ENCODE data around the gene SLC6A12.

SLC6A12 gene

DNA sequence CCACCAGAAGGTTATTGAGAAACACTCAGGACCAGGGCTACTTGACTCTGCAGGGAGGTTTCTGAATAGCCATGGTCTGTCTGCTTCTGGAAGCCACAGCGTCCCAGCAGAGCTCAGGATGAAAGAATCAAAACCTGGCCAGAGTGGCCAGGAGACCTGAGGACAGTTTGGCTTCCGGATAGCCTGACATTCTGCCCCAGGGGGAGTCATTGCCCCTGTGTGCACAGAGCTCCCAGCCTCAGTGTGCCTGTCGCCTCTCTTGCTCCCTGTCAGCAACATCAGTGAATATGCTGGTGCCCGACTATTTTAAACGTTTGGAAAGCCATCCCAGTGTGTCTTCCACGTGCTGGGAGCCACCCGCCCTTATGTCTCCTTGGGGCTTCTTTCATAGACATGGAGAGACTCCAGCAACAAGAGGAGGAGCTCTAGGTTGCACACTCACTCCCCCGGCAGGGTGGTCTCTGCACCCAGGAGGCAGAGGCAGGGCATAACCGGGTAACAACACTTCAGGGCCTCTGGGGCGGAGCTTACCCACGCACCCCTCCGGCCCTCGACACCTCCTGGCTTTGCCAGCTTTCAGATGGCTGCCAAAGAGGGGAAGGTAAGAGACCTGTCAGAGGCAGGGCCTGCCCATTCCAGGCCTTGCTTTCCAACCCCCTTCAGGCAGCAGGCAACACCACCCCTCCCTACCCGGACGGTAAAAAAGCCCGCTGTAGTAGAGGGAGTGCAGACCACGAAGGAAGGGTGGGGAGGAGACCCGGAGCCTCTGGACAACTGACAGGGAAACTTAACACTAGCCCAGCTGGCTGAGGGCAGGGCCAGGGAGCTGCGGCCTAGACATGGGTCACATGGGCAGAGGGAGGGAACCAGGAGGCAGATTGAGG, 19.0 kb upstream of the SLC6A12 start:
- H3K4me3 ChIP-seq (ENCODE audit: low read length), result no peak overlapping the region
- H3K36me3 ChIP-seq (ENCODE audit: control insufficient read depth, insufficient read depth, low read length), result no peaks in the 10 kb centered on the region
- H3K27me3 ChIP-seq (ENCODE audit: control insufficient read depth, insufficient read depth, low read length), result no peaks in the 10 kb centered on the region
- no peak overlapping the region for H3K27ac ChIP-seq (ENCODE audit: low read depth, low read length)
- no peak overlapping the region for H3K9ac ChIP-seq (ENCODE audit: low read length)
- H3K4me1 ChIP-seq (ENCODE audit: control insufficient read depth, insufficient read depth, low read length), result no peaks in the 10 kb centered on the region

DNA sequence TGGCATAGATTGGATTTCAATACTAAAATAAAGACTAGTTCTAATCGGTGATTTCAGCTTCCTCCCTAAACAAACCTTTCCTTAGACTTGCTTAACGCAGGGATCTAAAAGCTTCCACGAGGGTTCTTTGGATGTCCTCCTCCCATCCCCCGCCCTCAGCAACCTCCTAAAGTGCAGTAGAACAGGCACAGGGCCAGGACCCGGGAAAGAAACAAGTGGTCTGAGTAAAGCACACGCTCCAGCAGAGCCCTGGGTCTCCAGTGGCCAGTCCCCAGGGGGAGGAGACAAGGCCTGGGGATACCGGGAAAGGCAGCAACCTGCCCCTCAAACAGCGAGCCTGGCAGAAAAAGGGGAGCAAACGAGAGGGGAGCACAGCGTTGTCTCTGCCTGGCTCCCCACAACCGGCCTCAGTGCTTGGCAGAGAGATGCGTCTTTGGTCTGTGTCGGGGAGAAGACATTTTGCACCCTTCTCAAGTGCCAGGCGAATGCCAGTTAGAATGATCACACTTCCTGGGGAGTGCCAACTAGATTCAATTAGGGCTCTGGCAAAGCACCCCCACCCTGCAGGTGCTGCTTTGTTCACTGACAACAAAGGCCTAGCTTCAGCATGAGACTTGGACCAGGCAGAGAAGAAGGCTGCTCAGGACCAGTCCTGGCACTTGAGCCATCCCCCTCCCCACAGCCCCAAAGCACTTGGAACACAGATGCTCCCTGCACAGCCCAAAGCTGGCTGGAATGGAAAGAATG, 17.1 kb upstream of the SLC6A12 start:
- Histone ChIP-seq H3K4me1 (ENCODE audit: control insufficient read depth, insufficient read depth, low read length) (no peaks in the 10 kb centered on the region), H3K9ac (ENCODE audit: low read length) (no peak overlapping the region), H3K27ac (ENCODE audit: low read depth, low read length) (no peak overlapping the region), H3K4me3 (ENCODE audit: low read length) (no peak overlapping the region), H3K36me3 (ENCODE audit: control insufficient read depth, insufficient read depth, low read length) (no peaks in the 10 kb centered on the region), H3K27me3 (ENCODE audit: control insufficient read depth, insufficient read depth, low read length) (no peaks in the 10 kb centered on the region)

DNA sequence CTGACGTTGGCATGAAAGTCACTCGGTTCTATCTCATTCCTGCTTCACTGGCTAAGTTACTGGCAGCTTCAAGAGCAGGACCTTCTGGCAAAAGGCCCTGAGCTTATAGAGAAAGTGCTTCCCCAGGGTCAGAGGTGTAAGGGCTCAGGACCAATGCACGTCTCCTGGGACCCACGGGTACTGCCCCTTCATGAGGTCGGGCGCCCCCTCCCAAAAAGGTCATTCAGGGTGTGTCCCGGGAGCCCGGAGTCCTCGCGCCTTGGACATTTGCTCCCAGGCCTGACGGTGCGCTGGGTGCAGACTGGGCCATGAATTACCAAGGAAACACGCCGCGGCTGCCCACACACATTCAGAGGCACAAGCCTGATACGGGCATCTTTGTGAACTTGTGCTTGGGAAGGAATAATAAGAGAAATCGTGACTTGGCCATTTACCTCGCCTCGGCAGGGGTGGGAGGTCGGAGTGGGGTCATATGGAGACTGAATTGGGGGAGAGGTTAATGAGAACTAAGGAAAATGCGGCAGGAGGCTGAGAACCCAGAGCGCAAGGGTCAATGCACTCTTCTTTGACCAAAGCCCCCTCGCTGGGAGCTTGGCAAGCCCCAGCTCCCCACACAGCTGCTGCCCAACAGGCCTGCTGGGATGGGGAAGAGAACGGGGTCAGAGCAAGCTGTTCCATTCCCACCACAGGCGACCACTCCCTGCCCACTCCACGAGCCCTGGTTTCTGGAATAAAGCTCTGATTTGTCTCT, 15.7 kb upstream of the SLC6A12 start:
- no peaks in the 10 kb centered on the region for H3K4me1 ChIP-seq (ENCODE audit: control insufficient read depth, insufficient read depth, low read length)
- H3K9ac ChIP-seq (ENCODE audit: low read length), result no peak overlapping the region
- H3K4me3 ChIP-seq (ENCODE audit: low read length), result no peak overlapping the region
- no peak overlapping the region for H3K27ac ChIP-seq (ENCODE audit: low read depth, low read length)
- H3K36me3 ChIP-seq (ENCODE audit: control insufficient read depth, insufficient read depth, low read length), result no peaks in the 10 kb centered on the region
- no peaks in the 10 kb centered on the region for H3K27me3 ChIP-seq (ENCODE audit: control insufficient read depth, insufficient read depth, low read length)

DNA sequence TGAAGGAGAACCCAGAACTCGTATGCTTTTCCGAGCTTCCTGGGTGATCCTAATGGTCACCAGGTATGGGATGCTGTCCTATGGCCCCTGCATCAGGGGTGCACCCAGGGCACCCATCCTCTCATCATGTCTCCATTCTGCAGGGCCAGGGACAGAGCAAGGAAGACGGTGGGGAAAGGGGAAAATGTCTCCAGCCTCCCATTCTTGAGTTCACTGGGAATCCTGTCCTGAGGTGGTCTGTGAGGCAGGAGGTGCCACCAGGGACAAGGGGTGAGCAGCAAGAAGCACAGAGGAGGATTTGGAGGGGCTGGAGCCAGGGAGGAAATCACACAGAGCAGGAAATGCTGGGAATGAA, 14.9 kb upstream of the SLC6A12 start:
- no peak overlapping the region for H3K9ac ChIP-seq (ENCODE audit: low read length)
- no peak overlapping the region for H3K4me3 ChIP-seq (ENCODE audit: low read length)

DNA sequence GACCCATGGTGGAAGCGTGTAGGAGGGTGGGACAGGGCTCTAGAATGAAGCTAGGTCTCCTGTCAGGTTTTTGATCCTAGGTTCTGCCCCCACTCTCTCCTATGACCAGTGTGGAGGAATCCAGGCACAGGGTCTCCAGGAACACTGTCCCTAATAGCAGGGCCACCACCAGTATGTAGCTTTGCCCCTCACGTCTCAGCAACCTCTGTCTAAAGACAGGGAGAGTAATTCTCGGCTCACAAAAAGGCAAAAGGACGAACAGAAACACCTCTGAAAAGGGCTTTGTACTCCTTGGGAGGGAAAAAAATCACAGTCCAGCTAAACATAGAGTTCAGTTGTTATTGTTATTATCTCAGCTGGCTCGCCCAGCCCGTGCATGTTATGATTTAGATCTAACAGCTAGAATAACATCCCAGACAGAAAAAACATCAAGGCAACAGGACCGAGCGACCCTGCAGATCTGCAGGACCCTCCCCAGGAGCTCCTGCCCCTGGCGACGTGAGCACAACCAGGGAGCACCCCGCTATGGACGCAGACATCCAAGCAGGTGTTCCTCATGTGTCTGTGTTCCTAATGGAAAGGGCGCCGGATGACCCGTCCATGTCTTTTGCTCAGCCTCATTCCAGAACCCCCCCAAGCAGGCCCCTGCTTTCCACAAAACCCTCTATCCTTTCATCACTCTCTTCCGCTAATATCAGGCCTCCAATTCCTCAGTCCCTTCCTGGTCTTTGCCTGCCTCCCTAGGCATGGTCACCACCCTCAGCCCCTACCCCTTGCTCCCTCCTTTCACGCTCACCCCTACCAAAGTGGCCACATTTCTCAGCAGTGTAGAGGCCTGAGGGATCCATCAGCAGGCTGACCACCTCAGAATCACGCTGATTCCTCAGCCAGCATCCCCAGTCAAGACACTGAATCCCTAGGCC, 14.2 kb upstream of the SLC6A12 start:
- H3K36me3 ChIP-seq (ENCODE audit: control insufficient read depth, insufficient read depth, low read length), result no peaks in the 10 kb centered on the region
- H3K4me3 ChIP-seq (ENCODE audit: low read length), result no peak overlapping the region
- H3K4me1 ChIP-seq (ENCODE audit: control insufficient read depth, insufficient read depth, low read length), result no peaks in the 10 kb centered on the region
- no peak overlapping the region for H3K9ac ChIP-seq (ENCODE audit: low read length)
- H3K27me3 ChIP-seq (ENCODE audit: control insufficient read depth, insufficient read depth, low read length), result no peaks in the 10 kb centered on the region
- H3K27ac ChIP-seq (ENCODE audit: low read depth, low read length), result no peak overlapping the region

More for the DNA sequence above, 14.9 kb upstream of the SLC6A12 start:
- Histone ChIP-seq H3K36me3 (ENCODE audit: control insufficient read depth, insufficient read depth, low read length) (no peaks in the 10 kb centered on the region), H3K27ac (ENCODE audit: low read depth, low read length) (no peak overlapping the region), H3K27me3 (ENCODE audit: control insufficient read depth, insufficient read depth, low read length) (no peaks in the 10 kb centered on the region), H3K4me1 (ENCODE audit: control insufficient read depth, insufficient read depth, low read length) (no peaks in the 10 kb centered on the region)

DNA sequence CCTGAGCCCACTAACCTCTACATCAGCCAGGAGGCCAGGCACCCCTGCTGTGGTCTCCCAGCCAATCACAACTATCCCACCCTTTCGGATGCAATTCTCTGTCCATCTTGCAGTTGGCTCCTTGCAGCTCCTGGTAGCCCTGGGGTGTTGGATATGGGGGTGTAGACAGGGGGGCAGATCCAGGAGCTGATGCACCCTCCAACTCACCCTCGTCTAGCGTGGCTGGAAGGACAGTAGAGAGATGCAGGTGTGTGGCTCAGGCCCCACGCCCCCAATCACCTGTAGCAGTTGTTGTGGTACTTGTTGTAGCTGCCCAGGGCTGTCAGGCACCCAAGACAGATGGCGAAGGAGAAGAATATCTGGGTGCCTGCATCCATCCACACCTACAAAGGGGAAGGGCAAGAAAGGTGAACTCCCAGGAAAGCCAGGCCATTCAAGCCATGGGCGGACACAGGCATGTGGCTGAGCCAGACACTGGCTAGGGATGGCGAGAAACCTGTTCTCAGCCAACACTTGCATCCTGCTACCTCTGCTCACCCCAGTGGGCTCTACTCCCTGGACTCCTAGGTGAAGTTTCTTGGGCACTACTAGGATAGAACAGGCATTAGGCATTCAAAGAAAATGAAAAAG, 13.4 kb upstream of the SLC6A12 start:
- Histone ChIP-seq H3K36me3 (ENCODE audit: control insufficient read depth, insufficient read depth, low read length) (no peaks in the 10 kb centered on the region), H3K27ac (ENCODE audit: low read depth, low read length) (no peak overlapping the region), H3K4me1 (ENCODE audit: control insufficient read depth, insufficient read depth, low read length) (no peaks in the 10 kb centered on the region), H3K9ac (ENCODE audit: low read length) (no peak overlapping the region), H3K27me3 (ENCODE audit: control insufficient read depth, insufficient read depth, low read length) (no peaks in the 10 kb centered on the region), H3K4me3 (ENCODE audit: low read length) (no peak overlapping the region)

DNA sequence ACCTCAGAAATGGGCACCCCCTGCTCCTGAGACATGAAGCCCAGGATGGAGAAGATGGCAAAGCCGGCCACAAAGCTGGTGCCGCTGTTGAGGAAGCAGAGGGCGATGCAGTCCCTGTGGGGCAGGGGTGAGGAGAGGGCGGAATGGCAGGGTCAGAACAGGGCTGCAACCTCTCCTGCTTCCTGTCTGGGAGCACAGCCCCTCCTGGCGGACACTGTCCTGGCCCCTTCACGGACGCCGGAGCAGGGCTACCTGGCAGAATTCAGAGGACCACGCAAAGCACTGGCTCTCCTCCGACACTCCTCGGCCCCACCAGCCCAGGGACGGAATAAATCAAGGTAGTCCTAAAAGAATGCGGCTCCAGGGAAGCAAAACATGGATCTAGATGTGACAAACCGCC, 12.4 kb upstream of the SLC6A12 start:
- Histone ChIP-seq H3K27ac (ENCODE audit: low read depth, low read length) (no peak overlapping the region), H3K4me1 (ENCODE audit: control insufficient read depth, insufficient read depth, low read length) (no peaks in the 10 kb centered on the region), H3K36me3 (ENCODE audit: control insufficient read depth, insufficient read depth, low read length) (no peaks in the 10 kb centered on the region), H3K27me3 (ENCODE audit: control insufficient read depth, insufficient read depth, low read length) (no peaks in the 10 kb centered on the region), H3K9ac (ENCODE audit: low read length) (no peak overlapping the region), H3K4me3 (ENCODE audit: low read length) (no peak overlapping the region)

DNA sequence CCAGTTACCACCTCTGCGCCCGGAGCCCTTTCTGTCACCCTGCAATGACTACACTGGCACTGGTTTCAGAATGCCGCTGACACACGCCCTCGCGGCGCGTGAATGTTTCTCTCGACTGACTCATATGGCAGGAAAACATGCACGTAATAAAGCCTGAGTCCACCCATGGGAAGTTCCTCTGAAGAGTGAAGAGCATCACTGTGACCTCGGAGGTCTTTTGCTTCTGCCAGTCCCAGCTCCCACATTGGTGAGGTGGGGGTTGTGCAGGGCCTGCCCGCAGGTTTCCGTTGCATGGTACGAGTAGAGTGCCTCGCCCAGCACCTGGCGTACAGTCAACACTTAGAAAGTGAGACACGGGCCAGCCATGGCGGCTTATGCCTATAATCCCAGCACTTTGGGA, 11.1 kb upstream of the SLC6A12 start:
- Histone ChIP-seq H3K4me3 (ENCODE audit: low read length) (no peak overlapping the region), H3K27ac (ENCODE audit: low read depth, low read length) (no peak overlapping the region), H3K27me3 (ENCODE audit: control insufficient read depth, insufficient read depth, low read length) (no peaks in the 10 kb centered on the region), H3K9ac (ENCODE audit: low read length) (no peak overlapping the region), H3K36me3 (ENCODE audit: control insufficient read depth, insufficient read depth, low read length) (no peaks in the 10 kb centered on the region), H3K4me1 (ENCODE audit: control insufficient read depth, insufficient read depth, low read length) (no peaks in the 10 kb centered on the region)

DNA sequence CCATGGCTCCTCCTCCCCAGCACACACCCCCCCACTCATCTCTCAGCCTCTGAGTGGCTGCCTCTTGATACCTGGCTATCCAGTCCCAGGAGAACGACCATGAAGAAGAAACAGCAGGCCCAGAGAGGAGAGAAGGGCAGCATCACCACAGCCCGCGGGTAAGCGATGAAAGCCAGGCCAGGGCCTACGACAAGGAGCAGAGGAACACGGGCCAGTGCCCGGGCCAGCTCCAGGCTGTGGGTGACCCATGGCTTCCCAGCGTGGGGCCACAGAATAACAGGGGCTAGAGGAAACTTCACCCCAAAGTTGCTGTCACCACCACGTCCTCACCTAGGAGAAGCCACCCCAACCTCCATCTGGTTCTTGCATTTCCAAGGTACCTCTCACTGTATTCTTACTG, 10.4 kb upstream of the SLC6A12 start:
- Histone ChIP-seq H3K27ac (ENCODE audit: low read depth, low read length) (no peak overlapping the region), H3K4me1 (ENCODE audit: control insufficient read depth, insufficient read depth, low read length) (no peaks in the 10 kb centered on the region), H3K36me3 (ENCODE audit: control insufficient read depth, insufficient read depth, low read length) (no peaks in the 10 kb centered on the region), H3K27me3 (ENCODE audit: control insufficient read depth, insufficient read depth, low read length) (no peaks in the 10 kb centered on the region), H3K4me3 (ENCODE audit: low read length) (no peak overlapping the region), H3K9ac (ENCODE audit: low read length) (no peak overlapping the region)

DNA sequence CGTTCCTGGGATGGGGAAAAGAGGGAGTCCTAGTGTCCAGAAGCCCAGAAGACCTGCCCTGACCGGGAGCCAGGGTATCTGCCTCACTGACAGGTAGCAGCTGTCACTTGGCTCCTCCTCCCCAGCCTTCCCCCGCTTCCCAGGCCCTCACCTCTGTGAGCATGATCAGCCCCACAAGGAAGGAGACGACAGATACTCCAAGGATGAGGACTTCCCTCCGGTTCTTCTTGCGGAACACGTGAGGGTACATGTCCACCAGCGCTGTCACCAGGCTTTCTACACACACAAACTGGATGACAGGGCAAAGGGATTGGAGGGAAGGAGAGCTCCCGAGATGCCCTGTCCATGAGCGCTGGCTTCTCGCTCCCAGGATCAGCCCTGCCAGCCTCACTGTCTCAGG, 9.9 kb upstream of the SLC6A12 start:
- Histone ChIP-seq H3K4me1 (ENCODE audit: control insufficient read depth, insufficient read depth, low read length) (no peaks in the 10 kb centered on the region), H3K9ac (ENCODE audit: low read length) (no peak overlapping the region), H3K4me3 (ENCODE audit: low read length) (no peak overlapping the region), H3K27ac (ENCODE audit: low read depth, low read length) (no peak overlapping the region), H3K27me3 (ENCODE audit: control insufficient read depth, insufficient read depth, low read length) (no peaks in the 10 kb centered on the region), H3K36me3 (ENCODE audit: control insufficient read depth, insufficient read depth, low read length) (no peaks in the 10 kb centered on the region)

DNA sequence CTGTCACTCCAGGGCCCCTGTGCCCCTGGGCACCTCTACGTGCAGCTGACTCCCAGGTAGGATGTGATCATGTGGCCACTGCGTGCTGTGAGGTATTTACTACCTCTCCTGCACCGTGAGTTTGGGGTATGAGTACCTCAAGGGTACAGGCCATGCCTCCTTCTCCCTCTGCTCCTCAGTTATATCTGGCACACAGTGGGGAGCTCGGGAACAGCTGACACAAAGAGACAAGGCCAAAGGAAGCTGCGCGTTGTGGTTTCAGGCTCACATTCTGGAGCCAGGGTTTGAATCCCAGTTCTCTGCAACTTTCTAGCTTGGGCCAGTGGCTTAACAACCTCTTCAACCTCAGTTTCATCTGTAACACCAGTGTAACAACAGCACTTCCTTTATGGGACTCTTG, 7.8 kb upstream of the SLC6A12 start:
- Histone ChIP-seq H3K27me3 (ENCODE audit: control insufficient read depth, insufficient read depth, low read length) (no peaks in the 10 kb centered on the region), H3K4me3 (ENCODE audit: low read length) (no peak overlapping the region), H3K36me3 (ENCODE audit: control insufficient read depth, insufficient read depth, low read length) (no peaks in the 10 kb centered on the region), H3K9ac (ENCODE audit: low read length) (no peak overlapping the region), H3K4me1 (ENCODE audit: control insufficient read depth, insufficient read depth, low read length) (no peaks in the 10 kb centered on the region), H3K27ac (ENCODE audit: low read depth, low read length) (no peak overlapping the region)
